ENCODE results near the gene ALOX5AP.

The ALOX5AP gene

DNA sequence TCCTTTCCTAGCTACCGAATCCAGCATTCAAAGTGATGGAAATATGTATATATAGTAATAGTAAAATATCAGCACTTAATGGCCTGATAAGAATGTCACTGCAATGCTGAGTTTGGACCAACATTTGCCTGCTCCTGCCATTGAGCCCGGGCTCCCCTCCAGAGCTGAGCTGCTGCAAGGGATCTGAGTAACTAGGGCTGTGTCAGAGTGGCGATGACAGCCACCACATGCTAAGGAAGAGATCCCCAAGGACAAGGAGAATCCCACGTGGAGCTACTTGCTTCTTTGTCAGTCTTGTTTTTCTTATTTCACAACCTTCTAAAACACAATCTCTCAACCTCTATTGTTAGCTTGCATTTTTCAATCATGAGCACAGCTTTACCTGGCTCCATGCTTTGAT lies 19.5 kb upstream of the ALOX5AP start:
- DNase-seq (ENCODE audit: low read depth) = no peak
- TF ChIP-seq, protein P1, sequence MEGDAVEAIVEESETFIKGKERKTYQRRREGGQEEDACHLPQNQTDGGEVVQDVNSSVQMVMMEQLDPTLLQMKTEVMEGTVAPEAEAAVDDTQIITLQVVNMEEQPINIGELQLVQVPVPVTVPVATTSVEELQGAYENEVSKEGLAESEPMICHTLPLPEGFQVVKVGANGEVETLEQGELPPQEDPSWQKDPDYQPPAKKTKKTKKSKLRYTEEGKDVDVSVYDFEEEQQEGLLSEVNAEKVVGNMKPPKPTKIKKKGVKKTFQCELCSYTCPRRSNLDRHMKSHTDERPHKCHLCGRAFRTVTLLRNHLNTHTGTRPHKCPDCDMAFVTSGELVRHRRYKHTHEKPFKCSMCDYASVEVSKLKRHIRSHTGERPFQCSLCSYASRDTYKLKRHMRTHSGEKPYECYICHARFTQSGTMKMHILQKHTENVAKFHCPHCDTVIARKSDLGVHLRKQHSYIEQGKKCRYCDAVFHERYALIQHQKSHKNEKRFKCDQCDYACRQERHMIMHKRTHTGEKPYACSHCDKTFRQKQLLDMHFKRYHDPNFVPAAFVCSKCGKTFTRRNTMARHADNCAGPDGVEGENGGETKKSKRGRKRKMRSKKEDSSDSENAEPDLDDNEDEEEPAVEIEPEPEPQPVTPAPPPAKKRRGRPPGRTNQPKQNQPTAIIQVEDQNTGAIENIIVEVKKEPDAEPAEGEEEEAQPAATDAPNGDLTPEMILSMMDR (IDR thresholded peaks at IDR 0.05; ENCODE audit: low read depth, low read length) = no peak
- no peak overlapping the region for H3K4me3 ChIP-seq (ENCODE audit: low read depth, low read length)

DNA sequence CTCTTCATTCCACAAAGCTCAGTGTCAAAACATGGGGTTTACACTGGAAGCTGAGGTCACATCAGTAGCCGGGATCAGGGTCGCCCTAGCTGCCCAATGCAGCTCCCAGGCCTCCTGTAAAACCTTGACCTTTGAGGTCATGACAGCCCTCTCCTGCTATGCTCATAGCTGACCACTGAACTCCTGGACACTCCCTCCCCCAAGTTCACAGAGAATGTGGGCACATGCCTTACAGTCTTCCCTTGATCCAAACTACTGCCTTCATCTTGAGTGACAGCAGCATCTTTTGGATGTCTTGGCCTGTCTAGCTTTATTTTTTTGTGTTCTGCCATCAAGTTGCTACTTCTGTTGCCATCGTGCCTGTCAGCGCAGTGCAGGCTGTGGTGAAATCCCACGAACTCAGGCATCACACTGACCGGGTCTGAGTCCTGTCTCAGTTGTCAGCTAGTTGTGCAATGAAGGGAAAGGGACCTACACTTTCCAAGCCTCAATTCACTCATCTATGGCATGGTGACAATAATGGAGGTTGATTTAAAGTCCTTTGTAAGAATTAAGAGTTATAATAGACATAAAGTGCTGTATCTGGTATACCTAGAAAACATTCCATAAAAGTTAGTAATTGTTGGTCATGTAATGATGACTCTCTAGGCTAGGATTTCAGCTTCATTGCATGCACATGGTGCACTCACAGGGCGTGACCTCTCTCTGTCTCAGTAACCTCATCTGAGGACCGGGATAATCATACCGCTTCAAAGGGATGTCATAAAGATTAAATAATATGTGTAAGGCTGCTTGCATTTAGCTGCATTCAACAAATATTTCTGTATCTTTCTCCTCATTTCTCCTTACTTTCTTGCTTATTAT lies 16.4 kb upstream of the ALOX5AP start:
- TF ChIP-seq MYC (IDR thresholded peaks at IDR 0.05; ENCODE audit: low read depth, low read length) (no peak), POLR2A (IDR thresholded peaks at IDR 0.05; ENCODE audit: extremely low read depth, insufficient read length) (no peak)
- TF ChIP-seq, protein P1 (IDR thresholded peaks at IDR 0.05; ENCODE audit: low read depth, low read length) = no peak
- TF ChIP-seq, protein P2, sequence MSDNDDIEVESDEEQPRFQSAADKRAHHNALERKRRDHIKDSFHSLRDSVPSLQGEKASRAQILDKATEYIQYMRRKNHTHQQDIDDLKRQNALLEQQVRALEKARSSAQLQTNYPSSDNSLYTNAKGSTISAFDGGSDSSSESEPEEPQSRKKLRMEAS (IDR thresholded peaks at IDR 0.05; ENCODE audit: low read depth, low read length) = no peak
- H3K4me3 ChIP-seq (ENCODE audit: low read depth, low read length) = no peak overlapping the region
- no peak for DNase-seq (ENCODE audit: low read depth)

DNA sequence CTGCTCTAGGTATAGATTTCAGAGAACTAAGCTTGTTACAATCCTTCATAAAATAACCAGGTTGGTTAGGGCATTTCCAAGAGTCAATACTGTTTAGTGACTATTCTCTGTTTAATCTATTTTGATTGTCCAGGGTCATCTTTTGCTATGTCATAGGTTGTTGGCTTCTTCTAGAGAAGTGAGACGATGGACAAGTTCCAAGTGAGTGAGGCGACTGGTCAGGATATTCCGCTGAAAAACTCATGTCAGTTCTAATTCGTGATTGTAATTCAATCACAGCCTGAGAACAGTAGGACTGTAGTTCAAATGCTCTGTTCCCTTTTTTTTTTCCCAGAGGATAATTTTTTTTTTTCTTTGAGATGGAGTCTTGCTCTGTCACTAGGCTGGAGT lies 15.8 kb upstream of the ALOX5AP start:
- no peak for DNase-seq (ENCODE audit: low read depth)
- no peak overlapping the region for H3K4me3 ChIP-seq (ENCODE audit: low read depth, low read length)
- TF ChIP-seq, protein P2 (IDR thresholded peaks at IDR 0.05; ENCODE audit: low read depth, low read length) = no peak
- TF ChIP-seq POLR2A (IDR thresholded peaks at IDR 0.05; ENCODE audit: extremely low read depth, insufficient read length) = no peak
- TF ChIP-seq, protein P1 (IDR thresholded peaks at IDR 0.05; ENCODE audit: low read depth, low read length) = no peak
- no peak for TF ChIP-seq MYC (IDR thresholded peaks at IDR 0.05; ENCODE audit: low read depth, low read length)

DNA sequence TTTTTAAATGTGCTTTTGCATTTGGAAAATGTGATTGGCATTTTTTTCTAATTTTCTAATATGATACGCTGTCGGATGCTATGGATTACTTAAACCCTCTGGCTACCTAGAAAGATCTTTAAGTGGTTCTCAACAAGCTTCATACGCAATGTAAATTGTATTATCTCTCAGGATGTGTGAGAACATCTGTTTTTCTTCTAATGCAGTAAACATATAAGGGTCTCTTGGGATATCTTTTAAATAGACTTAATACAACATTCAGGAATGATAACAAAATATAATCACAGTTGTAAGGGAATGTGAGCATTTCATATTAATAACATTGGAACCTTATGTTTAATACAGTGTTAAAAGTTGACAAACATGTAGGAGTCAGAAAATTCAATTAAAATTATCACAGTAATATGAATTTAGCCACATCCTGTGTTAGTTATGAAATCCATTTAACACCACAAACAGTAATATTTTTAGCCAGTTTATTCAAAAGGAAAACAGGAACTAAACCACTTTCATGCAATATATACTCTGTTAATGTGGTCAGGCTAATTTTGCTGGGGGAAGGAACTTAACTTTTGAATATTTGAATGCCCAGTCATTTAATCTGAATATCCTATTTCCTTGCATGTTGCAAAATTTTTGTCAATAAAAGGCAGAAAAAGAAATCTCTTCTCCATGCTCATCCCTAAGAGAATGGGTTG lies 15.0 kb upstream of the ALOX5AP start:
- TF ChIP-seq POLR2A (IDR thresholded peaks at IDR 0.05; ENCODE audit: extremely low read depth, insufficient read length) = no peak
- TF ChIP-seq, protein P1 (IDR thresholded peaks at IDR 0.05; ENCODE audit: low read depth, low read length) = no peak
- TF ChIP-seq, protein P2 (IDR thresholded peaks at IDR 0.05; ENCODE audit: low read depth, low read length) = no peak
- TF ChIP-seq MYC (IDR thresholded peaks at IDR 0.05; ENCODE audit: low read depth, low read length) = no peak; the same call in 1 of the 2 replicates
- H3K4me3 ChIP-seq (ENCODE audit: low read depth, low read length) = no peak overlapping the region
- peak; percentile 84 for DNase-seq (ENCODE audit: low read depth)

DNA sequence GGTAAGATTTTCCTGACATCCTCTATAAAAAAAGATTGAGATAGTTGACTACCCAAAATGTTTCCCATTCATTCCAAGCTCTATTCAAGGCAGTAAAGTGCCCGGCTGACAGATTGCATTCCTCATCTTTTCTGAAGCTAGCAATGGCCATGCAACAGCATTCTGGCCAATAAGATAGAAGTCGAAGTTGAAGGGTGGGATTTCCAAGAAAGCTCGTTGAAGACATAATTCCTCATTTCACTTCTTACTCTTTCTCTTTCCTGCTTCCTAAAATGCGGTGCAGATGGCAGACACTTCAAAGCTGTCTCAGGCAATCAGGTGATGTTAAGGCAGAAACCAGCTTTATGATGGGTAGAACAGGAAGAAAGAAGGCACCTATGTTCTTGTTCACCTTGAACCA lies 13.4 kb upstream of the ALOX5AP start:
- H3K4me3 ChIP-seq (ENCODE audit: low read depth, low read length) = no peak overlapping the region
- DNase-seq (ENCODE audit: low read depth) = no peak
- TF ChIP-seq, protein P1 (IDR thresholded peaks at IDR 0.05; ENCODE audit: low read depth, low read length) = no peak
- no peak for TF ChIP-seq POLR2A (IDR thresholded peaks at IDR 0.05; ENCODE audit: extremely low read depth, insufficient read length)

Measured in NB4 (cell line).